Measurements from ENCODE around the gene NFIC.

Gene NFIC

DNA sequence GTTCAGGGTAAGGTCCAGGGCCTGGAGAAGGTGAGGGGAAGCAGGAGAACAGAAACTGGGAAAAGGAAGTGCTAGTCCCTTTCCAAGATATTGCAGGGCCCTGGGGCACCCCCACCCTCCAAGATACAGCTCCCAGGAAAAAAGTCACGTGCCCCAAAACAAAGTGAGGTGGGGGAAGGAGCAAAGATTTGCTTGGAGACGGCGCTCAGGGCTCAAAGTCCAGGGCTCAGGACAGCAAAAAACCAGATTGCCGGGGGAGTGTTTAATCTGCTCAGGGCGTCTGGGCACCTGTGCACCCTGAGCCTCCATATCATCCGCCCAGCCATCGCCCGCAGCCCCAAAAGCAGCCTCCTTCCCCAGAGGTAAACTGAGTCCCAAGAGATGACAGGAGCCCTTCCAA, 107.6 kb downstream of the NFIC start:
- FAIRE-seq: no peak

GRCh38 chr19:3474614-3475013, 108.2 kb downstream of the NFIC start:
- no peak for FAIRE-seq

DNA sequence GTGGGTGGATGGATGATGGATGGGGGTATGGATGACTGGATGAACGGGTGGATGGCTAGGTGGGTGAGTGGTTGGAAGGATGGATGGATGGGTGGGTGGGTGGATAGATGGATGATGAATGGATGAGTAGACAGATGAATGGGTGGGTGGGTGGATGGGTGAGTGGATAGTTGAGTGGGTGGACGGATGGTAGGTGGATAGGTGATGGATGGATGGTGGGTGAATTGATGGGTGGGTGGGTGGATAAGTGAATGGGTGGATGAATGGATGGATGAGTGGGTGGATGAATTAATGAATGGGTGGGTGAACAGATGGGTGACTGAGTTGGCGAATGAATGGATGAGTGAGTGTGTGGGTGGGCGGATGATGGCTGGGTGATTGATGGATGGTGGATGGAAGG, 109.1 kb downstream of the NFIC start:
- no peak for FAIRE-seq

DNA sequence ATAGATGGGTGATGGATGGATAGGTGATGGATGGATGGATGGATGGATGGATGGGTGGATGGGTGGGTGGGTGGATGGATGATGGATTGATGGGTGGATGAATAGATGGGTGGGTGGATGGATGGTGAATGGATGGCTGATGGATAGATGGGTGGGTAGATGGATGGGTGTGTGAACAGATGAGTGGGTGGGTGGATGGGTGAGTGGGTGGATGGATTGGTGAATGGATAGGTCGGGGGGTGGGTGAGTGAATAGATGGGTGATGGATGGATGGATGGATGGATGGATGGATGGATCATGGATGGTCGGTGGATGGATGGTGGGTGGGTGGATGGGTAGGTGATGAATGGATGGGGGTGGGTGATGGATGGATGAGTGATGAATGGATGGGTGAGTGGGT, 110.4 kb downstream of the NFIC start:
- FAIRE-seq: no peak

GRCh38 chr19:3477506-3477905, 111.1 kb downstream of the NFIC start:
- no peak for FAIRE-seq

GRCh38 chr19:3477951-3478350, 111.6 kb downstream of the NFIC start:
- FAIRE-seq: no peak

DNA sequence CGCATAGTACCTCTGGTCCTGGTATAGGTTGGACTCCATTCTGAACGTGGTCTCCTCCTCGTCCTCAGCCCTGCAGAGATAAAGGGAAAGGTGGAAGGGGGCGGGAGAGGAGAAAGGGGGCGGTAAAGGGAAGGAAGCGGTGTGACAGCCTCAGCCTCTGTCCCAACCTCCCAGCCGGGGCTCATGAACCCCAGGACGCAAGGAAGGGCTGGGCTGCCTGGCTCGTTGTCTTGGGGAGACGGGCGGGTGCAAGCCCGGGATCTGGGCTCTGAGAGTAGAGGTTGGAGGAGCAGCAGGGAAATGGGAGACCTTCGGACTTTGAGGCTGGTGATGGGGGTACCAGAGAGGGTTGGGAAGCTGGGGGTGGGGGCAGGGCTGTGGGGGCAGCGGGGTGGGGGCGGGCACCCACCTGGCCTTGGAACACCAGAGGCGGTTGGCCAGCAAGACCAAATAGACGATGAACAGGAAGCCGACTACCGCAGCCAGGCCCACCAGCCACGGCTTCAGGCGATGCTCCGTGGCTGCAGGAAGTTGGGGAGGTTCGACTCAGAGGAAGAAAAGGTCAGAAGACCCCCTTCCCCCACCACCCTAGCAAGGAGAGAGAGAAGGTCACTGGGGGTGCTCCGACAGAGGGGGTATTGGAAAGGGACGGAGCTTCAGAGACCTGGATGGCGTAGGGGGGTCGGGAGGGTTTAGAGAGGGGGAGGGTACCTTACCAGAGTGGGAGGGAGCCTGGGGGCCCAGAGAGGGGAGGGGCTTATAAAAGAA, 112.2 kb downstream of the NFIC start:
- FAIRE-seq: no peak

DNA sequence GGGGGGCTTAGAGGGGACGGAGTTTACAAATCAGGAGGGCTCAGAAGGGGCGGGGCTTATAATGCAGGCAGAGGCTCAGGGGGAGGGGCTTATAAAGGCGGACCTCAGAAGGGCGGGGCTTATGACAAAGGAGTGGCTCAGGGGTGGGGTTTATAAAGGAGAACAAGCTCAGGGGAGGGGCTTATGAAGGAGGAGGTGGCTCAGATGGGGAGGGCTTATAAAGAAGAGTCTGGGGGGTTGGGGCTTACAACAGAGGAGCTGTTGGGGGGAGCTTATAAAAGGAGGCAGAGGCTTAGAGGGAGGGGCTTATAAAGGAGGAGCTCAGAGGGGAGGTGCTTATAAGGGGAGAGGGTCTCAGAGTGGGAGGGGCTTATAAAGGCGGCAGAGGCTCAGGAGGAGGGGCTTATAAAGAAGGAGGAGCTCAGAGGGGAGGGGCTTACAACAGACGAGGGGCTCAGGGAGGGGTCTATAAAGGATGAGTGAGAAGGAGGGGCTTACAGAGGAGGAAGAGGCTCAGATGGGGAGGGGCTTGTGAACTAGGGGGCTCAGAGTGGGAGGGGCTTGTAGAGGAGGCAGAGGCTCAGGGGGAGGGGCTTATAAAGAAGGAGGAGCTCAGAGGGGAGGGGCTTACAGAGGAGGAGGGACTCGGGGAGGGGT, 112.9 kb downstream of the NFIC start:
- no peak for FAIRE-seq

GRCh38 chr19:3479834-3480215, 113.4 kb downstream of the NFIC start:
- no peak for FAIRE-seq

DNA sequence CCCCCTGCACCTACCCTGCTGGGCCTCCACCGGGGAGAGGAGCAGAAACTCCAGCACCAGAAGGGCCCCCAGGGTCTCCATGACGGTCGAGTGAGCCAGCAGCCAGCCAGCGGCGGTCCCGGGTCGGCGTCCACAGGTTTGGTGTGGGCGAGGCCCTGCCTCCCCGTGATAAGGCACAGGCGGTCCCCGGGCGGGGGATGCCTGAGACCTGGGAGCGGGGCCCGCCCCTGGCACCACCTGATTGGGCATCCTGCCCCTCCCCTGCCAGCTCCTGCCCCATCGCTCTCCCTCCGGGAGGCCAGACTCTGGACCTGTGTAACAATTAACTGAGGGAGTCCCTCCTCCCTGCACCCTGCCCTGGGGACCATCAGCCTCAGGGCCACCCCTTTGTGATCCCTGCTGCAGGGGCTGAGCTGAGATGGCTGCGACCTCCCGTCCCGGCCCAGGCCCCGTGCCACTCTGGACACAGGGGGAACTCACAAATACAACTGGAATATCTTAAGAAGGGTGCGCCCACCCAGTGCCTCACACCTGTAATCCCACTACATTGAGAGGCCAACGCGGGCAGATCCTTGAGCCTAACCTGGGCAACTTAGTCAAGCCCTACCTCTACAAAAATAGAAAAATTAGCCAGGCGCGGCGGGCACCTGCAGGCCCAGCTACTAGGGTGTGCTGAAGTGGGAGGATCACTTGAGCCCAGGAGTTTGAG, 114.2 kb downstream of the NFIC start, which contains the start of gene SMIM24:
Gene SMIM24, minus strand, starts transcription at position 143 of the 709 bp plus-strand sequence. Its CDS starts 62 bp downstream, at position 81.
- FAIRE-seq: no peak

- no peak for FAIRE-seq
These were observed 115.1 kb downstream of the NFIC start for GRCh38 chr19:3481241-3482090.

- FAIRE-seq: no peak
These were observed 116.3 kb downstream of the NFIC start for GRCh38 chr19:3482507-3483225.

DNA sequence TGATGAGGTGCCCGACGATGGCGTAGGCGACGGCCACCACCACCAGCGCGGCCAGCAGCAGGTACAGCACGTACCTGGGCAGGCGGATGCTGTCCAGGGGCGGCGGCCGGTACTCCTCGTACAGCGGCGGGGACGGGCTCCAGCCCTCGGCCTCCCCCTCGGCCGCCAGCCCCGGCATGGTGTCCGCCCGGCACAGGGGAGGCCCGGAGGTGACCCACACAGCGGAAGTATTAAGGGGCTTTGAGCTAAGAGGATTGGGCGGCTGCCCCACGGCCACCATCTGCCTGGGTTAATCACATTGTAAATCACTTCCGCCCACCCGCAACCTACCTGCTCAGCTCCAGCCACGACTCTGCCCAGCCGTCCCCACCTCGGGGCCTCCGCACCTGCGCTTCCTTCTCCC, 116.8 kb downstream of the NFIC start, which contains the start of gene SMIM44:
Gene SMIM44, minus strand, starts transcription at position 216 of the 403 bp plus-strand sequence. Its CDS starts 38 bp downstream, at position 178.
- FAIRE-seq: no peak

DNA sequence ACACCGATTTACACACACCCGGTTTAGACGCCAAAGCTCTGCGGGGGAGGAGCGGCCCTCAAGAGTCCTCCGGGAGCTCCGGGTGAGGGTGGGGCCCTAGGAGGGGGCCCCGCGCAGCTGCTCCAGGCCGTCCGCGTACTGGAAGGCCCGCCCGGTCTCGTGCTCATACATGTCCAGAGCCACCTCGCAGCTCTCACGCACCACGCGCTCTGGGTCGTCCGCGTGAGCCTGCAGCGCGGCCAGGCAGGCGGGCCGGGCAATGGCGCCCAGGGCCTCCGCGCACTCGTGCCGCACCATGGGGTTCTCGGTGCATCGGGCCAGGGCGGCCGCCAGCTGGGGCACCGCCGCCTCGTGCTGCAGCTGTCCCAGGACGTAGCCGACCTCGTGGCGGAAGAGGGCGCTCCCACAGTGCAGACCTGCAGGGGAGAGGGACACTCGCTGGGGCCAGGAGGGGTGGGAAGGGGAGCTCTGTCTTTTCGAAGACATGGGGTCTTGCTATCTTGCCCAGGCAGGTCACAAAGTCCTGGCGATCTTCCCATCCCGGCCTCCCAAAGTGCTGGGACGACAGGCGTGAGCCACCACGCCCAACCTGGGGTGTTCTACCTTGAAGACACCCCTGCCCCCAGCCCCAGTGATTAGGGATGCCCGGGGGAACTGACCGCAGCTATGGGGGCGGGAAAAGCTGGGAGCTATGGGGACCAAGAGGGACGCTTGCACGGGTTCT, 125.2 kb downstream of the NFIC start:
- FAIRE-seq: no peak

- FAIRE-seq: no peak
These were observed 125.9 kb downstream of the NFIC start for GRCh38 chr19:3492131-3492839.

DNA sequence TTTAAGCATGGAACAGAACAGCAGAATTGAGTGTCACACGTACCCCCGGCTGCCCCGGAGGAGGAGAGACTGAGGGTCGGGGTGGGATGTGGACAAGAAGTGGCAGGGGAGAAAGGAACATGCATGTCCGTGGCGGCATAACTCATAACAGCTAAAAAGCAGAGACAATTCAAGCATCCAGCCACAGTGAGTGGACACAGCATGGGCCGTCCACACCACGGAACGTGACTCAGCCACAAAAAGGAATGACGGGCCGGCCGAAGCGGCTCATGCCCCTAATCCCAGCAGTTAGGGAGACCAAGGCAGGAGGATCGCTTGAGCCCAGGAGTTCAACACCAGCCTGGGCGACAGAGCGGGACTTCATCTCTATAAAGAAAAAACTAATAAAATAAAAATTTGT, 126.5 kb downstream of the NFIC start:
- no peak for FAIRE-seq

DNA sequence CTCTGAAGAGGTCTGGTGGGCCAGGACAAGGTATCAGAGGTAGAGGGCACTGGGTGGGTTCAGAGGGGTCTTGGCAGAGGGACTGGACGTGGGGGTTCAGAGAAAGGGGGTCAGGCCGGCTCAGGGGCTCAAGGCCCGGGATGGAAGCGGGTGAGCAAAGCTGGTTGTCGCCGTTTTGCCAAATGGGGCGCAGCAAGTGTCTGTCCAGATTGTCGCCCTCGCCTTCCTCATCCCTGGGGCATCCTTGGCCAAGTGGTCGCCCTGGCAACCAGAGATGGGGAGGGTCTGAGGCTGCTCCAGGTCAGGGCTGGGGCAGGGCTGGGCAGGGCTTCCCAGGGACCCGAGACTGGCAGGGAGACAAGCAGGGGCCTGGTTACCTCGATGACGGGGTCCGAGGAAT, 127.3 kb downstream of the NFIC start:
- no peak for FAIRE-seq

- FAIRE-seq: no peak
These were observed 127.7 kb downstream of the NFIC start for GRCh38 chr19:3494051-3494450.

DNA sequence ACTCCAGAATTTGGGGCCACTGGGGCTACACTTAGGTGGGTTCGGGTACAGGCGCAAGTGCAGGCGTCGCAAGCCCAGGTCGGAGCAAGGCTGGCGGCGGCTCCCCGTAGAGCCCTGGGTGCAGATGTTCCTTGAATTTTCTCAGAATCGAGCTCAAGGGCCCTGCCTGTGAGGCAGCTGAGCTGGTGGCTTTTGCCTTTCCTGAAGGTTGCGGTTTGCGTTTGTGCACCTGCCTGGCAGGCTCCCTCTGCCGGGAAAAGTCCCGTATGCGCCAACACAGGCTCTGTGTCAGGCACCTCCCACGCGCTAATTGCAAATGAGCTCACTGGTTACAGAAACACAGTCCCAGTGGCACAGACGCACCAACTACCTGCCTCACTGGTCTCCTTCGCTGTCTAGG, 128.2 kb downstream of the NFIC start:
- FAIRE-seq: no peak

DNA sequence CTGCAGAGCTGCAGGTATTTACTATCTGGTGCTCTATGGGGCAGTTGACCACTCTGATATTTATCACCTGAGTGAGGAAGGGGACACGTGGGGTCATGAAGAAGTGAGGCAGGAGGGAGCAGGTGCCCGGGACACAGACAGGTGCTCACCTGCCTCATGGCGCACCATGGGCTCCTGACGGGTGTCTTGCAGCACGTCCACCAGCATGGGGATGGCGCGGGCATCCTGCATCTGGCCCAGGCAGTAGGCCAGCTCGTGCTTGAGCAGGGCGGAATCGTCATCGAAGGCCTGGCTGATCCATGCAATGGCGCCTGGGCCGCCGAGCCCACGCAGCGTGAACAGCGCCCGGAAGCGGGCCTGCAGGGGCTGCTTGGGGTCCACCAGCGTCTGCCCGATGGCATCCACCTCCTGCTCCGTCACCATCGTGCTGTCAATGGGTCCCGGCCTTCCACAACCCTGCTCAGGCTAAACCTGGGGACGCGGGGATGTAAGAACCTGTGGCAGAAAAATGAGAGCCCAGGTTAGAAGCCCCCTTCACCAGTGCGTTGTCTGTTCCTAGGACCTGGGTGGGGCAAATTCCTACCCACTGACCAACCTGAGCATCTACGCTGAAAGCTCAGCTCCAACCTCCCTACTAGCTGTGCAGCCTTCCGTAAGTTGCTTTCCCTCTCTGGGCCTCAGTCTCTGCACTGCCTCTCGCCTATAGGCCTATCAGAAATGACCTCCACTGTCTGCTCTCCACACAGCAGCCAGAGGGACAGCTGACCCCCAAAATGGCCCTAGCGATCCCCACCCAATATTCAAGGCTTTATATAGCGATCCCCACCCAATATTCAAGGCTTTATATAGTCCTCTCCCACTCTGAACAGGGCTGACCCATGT, 130.2 kb downstream of the NFIC start:
- no peak for FAIRE-seq
